Stimulated activated CD4-positive, alpha-beta T cell treated with anti-CD3 and anti-CD28 coated beads, Interleukin-12 subunit alpha, Interleukin-12 subunit beta, amount 100 ng/mL, for 48 hours (primary cell): ENCODE data around the gene PRR5L.
A peak's percentile ranks its signal among the peaks of the same experiment; 100 is the strongest.
"Not testable (repeated sequence)": the region's sequence is repeated elsewhere in the genome, so short reads cannot be mapped to it uniquely, and the experiment has no call there.

ENCODE experiments used
- DNase-seq, 3 donors: peaks; one replicate each; pipeline ENCODE4 v3.0.0-alpha.2; 2020; ENCODE audit warnings: low read depth in 2 of 3, low spot score in 1 of 3

Gene PRR5L

DNA sequence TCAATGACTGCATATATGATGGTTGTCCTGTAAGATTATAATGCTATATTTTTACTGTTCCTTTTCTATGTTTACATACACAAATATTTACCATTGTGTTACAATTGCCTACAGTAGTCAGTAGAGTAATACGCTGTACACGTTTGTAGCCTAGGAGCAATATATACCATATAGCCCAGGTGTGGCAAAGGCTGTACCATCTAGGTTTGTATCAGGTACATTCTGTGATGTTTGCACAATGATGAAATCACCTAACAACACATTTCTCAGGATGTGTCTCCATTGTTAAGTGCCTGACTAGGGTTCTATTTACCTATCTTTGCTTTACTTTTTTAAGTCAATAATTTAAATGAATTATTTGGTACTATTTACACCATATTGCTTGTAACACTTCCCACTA is 21.9 kb downstream of the PRR5L start:
- no peak for DNase-seq

DNA sequence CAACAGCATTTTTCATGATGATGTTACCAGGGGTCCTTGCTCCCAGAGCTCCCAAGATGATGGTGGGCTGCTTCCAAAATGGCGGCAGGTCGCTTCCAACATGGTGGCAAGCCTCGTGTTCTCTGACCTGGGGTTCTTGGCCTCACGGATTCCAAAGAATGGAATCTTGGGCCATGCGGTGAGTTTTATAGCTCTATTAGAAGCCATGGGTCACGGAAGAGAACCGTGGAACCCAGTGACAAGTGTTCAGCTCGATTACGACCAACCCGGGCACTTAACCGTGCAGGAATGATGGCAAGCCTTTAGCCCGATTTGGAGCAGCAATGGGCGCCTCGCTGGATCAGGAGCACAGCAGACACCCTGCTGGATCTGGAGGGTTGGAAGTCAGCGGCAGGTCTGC is 28.9 kb downstream of the PRR5L start:
- not testable (repeated sequence) for DNase-seq

DNA sequence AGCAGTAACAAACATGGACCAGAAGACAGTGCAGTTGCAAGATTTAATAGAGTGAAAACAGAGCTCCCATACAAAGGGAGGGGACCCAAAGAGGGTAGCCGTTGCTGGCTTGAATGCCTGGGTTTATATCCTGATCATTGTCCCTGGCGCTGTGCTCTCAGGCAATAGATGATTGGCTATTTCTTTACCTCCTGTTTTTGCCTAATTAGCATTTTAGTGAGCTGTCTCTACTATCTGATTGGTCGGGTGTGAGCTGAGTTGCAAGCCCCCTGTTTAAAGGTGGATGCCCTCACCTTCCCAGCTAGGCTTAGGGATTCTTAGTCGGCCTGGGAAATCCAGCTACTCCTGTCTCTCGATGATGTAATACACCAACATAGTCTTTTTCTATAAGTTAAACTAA is 29.3 kb downstream of the PRR5L start:
- not testable (repeated sequence) for DNase-seq

DNA sequence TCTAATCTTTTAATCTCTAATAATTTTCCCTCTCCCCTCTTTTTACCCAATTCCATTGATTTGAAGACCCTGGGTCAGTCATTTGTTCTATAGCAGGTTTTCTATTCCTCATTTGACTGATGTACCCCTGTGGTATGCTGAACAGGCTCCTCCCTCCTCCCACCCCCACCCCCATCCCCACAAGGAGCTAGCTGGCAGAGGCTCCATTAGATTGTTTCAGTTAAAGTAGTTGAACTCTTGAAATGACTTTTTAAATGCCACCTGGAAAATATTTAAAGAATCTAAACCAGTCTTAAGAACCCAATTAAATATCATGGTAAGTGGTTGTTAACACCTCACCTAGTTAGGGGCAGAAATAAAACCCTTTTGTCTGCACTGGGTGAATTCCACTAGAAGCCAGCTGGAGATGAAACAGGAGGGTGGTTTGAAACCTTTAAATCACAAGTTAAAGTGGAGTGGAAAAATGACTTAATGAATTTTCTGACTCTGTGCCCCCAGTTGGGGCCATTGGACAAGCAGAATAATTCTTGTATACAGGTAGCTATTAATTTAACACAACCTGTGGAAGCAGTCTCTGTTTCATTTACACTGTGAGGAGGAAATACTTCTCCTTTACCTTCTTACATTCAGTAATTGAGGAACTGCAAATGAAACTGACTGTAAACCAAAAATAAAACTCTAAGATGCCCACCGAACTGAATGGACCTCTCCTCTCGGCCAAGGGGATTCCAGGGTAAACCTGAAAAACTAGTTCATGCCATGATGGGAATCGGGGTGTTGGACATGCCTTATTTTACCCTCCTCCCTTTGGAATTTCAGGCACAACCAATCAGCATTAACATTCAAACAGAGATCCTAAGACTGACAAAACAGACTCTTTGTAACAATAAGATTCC is 30.7 kb downstream of the PRR5L start:
- DNase-seq: no peak

DNA sequence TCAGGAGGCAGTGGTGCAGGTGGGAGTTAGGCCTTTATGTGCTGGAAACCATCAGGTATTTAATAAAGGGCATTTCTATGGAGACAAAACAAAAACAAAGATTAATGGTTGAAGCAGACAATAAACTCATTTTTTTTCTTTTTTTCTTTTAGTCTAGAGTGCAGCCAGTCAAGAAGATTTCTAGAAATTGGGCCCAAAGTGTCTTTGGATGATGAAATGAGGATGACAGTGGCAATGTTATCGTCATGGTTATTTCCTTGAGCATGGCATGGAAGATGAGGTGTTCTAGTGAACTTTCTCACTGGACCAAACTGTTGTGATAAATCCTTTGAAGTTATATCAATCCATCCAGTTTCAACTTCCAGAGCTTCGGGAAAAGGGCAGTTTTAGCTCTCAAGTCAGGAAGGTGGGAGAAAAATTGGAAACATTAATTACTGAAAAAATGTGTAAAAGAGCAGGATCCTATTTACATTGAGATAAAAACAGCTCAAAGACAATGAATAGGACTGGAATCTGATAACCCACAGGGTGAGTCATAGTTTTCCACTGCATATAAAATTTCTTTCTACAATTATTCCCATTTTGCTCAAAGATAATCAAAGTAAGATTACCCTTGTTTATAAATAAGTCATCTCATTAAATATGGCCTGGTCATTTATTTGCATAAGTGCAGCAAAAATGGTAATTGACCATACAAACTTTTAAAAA is 33.0 kb downstream of the PRR5L start:
- DNase-seq: no peak

DNA sequence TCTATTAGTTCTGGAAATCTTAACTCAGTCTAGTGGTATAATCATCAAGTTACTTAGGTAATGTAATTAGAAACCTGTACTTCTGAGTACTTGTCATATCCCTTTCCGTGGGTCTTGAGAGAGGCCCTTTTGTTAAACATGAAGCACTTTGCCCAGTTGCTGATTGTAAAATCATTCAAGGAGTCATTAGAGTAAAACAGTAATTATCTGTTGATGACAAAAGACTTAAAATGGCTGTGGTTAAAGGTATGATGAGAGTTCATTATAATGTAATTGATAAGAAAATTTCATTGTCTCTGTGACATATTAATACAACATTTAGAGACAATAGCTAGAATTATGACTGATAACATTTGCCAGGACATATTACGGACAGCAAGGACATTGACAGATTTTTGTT is 34.3 kb downstream of the PRR5L start:
- no peak for DNase-seq

DNA sequence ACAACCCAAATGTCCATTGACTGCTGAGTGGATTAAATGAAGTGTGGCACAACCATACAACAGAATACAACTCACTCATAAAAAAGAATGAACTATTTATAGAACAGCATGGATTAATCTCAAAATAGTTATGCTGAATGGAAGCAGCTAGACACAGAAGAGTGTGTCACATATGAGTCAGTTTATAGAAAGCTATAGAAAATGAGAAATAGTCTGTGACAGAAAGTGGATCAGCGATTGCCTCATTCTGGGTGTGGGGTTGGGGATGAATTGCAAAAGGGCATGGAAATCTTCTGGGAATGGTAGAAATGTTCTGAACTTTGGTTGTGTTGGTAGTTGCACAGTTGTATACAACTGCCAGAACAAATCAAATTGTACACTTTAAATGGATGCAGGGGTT is 37.4 kb downstream of the PRR5L start:
- DNase-seq: no peak

DNA sequence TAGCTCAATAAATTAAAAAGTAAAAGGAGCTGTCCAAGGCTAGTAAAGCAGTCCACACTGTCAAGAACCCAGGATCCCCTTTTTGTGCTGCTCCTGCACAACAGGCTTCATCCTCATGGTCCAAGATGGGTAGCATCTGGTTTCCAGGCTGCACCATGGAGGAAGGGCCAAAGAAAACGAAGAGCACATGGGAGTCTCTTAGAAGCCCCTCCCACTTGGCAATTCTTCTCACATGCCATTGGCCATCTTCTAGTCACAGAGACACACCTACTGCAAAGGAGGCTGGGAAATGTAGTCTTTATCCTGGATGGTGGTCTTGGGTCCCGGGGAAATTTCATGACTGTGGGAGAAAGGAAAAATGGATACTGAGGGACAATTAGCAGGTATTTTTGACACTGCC is 37.8 kb downstream of the PRR5L start:
- no peak for DNase-seq

DNA sequence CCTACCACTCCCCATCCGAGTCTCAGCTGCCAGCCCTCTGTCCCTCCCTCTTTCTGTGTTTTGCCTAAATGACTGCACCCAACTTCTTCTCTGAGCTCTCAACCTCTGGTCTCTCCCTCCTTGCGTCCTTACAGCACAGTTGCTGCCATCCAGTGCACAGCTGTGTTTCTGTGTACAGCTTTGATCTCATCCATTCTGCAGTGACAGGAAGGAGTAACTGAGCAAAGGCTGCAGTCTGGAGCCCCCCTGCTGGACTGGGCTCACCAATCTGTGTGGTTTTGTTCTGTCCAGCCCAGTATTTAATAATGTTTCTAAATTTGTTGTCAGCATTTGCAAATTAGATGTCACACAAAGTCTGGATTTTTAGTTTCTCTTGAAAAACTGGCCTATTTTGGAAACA is 43.8 kb downstream of the PRR5L start:
- DNase-seq: no peak

DNA sequence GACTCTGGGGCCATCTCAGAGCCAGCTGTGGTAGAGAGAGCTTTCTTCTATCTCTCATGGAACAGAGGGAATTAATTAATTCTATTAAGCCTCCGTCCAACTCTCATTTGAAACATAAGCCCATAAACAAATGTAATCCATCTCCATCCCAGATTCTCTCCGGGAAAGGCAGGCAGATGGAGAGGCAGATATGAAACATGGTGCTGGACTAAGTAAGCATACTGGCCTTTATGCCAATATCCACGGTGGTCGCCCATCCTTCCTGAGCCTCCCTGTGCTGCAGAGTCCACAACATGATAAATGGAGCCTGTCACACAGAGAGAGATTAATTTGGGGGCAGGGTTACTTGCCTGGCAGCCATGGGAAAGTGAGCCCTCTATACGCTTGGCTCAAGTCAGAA is 44.8 kb downstream of the PRR5L start:
- no peak for DNase-seq

DNA sequence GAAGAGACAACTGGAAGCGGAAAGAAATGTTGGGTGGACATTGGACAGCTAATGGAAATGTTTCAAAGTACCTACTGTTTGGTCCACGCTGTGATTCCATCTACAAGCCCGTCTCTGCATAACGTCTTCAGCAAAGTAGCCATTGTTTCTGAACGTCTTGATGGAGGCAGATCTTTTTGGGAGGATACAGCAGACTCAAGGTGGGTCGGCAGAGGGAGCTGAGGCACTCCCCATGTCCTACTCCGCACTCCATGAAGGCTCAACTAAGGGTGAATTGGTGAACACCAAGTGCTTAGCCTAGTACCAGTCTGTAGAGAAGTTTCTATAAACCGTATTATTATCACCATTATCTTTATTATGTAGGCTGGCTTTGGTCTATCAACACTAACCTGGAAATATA is 45.8 kb downstream of the PRR5L start:
- DNase-seq: no peak

DNA sequence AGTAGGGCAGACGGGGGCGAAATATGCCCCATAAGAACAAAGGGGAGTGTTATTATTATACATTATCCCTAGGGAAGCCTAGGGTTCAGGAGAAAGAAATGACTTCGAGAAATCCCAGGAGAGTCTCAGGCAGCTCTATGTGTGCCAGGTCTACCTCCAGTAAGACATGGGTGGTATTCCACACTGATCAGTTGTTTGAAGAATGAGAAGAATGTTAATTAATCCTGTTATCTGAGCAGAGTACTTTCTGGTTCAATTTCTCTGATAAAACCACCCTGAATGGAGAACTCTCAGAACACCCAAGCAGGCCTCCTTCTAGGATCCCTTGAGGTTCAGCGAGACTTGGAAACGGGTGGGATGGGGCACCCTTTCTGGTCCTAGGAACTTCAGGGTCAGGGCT is 46.2 kb downstream of the PRR5L start:
- no peak for DNase-seq

DNA sequence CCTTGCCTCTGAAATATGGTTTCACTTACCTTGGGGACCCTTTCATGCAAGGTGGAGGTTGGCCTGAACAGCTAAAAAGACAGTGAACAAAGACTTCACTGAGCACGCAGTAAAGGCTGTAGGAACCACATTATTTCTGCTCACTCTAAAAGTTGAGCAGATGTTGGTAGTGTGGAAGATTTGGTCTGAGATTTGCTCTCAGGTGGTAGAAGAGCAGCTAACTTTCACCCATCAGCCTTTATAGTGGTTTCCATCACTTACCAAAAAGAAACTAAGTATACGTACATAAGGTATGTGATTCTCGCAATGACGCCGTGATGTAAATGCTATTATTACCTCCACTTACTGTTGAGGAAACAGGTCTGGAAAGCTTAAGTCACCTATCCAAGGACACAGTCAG is 47.3 kb downstream of the PRR5L start:
- no peak for DNase-seq

DNA sequence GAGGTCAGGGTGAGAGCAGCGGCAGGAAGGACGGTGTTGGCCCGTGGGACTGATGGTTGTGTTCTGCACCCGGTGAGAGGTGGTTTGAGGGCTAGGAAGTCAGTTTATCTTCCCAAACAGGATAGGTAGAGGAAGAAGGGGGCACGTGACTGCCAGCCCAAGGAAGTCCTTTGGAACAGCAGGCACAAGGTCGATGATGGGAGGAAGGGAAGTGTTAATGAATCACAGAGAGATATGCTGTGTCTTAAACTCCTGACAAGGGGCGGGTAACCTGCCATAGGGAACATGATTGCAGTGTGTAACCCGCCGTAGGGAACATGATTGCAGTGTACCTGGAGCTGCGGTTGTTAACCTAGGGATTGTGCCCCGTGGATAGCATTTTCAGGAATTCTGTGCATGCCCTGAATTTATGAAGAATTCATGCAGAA is 49.0 kb downstream of the PRR5L start:
- no peak for DNase-seq

DNA sequence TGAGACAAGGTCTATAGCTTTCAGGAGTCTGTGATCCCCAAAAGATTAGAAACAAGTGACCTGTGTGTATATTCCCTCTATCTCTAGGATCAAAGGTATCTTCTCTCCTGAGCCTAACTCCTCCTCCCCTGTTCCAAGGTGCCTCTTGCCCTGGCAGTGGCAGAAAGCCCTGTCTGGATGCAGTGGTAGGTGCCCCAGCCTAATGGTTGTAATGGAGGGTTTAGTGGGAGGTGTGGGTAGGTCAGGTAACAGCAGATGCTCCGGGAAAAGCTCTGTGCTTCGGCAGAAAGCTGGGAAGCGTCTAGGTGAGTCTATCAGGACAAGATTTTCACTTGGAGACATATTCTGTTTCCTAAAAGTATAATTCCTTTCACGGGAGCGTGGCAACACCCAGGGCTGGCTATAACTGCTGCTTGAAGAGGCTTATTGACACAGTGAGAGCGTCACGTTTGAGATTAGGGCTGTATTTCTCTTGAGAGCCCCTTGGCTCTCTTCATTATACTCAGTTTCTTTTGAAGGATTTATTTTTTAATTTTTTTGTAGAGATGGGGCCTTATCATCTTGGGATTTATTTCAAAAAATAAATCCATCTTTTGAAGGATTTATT is 49.5 kb downstream of the PRR5L start:
- DNase-seq: no peak

DNA sequence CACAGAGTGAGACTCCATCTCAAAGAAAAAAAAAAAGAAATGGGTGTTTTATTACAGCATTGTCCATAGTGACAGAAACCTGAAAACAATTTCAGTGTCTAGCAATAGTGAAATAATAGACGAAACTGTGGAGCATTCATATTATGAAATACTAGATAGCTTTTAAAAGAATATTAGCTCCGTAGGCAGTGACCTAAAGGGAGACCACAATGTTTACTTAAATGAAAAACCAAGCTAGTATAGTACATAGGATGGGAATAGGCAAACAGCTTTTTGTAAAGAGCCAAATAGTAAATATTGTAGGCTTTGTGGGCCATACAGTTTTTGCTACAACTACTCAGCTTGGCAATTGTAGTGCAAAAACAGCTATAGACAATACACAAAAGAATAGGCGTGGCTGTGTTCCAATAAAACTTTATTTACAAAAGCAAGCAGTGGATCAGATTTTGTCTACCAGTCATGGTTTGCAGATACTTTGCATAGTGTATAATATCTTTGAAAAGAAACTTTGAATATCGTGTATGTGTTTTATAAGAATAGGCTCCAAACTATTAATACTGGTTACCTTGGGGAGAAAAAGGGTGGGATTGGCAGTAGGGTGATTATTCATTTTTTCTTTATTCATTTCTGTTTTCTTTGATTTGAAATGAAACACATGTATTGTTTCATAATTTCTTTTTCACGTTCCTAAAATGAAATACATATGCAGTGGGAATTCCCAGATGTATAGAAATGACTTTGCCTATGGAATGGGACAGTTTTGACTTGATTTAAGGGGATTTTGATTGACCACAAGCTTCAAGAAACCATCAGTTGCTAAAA is 50.7 kb downstream of the PRR5L start:
- DNase-seq: no peak

DNA sequence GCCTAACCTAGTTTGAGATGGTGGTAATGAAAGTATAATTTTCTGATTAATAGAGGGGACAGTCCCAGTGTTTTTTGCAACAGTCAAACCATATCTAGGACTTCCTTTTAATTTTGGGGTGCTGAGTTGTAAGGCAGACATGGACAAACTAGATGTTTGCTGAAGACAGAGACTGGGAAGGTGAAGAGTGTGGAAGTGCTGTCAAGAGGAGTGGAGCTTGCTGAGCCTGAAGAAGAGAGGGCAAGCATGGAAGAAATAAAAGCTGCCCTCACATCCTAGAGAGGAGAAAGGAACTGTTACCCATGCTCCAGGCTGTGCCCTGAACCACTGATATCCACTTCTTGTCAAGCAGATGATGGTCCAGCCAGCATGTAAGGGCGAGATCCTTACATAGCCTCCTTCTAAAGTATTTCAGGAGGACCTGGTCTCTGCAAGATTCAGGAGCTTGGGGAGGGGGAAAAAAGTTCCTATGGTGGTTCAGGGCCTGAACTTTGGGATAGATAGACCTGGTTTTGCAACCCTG is 51.4 kb downstream of the PRR5L start:
- DNase-seq: no peak

DNA sequence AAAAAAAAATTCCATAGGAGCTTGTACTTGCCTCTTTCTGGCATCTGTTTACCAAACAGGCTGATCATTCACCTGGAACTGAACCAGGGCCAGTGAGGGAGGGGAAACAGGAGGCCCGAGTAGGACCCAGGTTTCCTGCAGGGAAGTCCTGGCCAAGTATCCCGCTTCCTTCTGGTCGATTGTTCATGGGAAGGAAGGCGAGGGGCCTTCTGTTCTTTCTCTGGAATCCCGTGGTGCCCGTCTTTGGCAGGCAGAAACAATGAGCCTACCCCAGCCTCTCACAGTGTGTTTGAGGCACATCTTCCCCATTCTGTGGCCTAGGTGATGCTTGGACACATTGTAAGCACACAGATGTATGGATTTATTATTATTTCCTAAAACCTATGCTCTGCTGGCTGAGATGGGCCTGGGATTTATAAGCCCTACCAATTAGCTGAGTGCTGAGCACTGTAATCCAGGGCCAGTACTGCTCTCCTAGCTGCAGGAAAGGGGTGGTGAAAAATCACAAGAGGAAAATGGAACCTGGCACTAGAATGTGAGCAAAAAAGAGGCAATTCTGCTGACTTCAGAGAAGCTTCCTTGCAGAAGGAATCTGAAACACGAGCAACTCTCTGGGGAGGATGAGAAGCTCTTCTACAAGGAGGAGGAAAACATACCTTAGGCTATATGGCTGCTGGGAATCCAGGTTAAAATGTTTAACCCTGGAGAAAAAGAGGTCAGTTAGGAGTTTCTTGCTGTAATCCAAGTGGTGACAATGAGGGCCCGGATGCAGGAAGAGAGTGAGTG is 53.5 kb downstream of the PRR5L start:
- no peak for DNase-seq

DNA sequence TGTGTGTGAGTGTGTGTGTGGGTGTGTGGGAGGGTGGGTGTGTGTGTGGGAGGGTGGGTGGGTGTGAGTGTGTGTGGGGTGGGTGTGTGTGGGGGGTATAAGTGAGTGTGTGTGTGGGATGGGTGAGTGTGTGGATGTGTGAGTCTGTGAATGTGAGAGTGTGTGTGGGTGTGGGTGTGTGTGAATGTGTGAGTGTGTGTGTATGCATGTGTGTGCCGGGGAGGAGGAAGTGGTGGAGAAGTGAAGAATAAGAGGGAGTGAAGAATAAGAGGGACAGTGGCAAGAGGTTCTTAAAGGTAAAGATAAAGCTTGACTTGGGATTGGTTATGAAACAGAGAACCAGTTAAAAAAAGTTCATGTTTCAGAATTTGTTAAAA is 54.0 kb downstream of the PRR5L start:
- no peak for DNase-seq

DNA sequence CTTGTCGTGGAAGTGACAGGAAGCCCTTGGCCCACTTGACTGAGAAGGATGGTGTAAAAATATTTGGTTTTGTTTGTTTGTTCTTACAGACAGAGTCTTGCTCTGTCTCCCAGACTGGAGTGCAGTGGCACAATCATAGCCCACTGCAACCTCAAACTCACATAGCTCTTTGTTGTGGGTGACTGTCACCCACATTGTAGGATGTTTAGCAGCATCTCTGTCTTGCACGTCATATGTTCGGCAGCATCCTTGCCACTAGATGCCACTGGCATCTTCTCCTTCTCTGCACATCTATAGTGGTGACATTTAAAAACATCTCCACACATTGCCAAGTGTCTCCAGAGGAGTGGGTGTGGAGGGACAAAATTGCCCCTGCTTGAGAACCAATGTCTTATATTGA is 56.8 kb downstream of the PRR5L start:
- DNase-seq: peak in 1 of 3 donors; percentile 48
